SU-DHL-6 (cell line): Measurements from ENCODE around the gene TIE1.

Experiments used
- H2AFZ ChIP-seq: fragments of 200-600 bp; sonication (generic); 2 replicates; pipeline ENCODE4 v1.6.1; 2014; ENCODE audit warnings: low read depth, mild to moderate bottlenecking, moderate library complexity, mixed read lengths, antibody characterized with exemption, low read length; ENCODE audit not compliant: severe bottlenecking
- H3F3A ChIP-seq: fragments of 200-600 bp; shearing (Covaris generic); 2 replicates; pipeline ENCODE4 v1.6.0; 2016; ENCODE audit warnings: antibody characterized with exemption, mild to moderate bottlenecking; ENCODE audit not compliant: insufficient read depth
- H3K27ac ChIP-seq: fragments of 200-600 bp; sonication (generic); 2 replicates; pipeline ENCODE4 v1.5.1; 2016; ENCODE audit warnings: low read depth, mild to moderate bottlenecking, low read length, moderate library complexity, mixed read lengths
- H3K27me3 ChIP-seq: fragments of 200-600 bp; sonication (generic), shearing (Covaris generic); 2 replicates; pipeline ENCODE4 v1.6.0; 2014; ENCODE audit warnings: mild to moderate bottlenecking, low read length
- H3K36me3 ChIP-seq: fragments of 200-600 bp; sonication (generic); 2 replicates; pipeline ENCODE4 v1.6.1; 2014; ENCODE audit warnings: mild to moderate bottlenecking, low read length, mixed read lengths
- H3K4me2 ChIP-seq: fragments of 300-600, 200-600 bp; shearing (Covaris generic), sonication (generic); 2 replicates; pipeline ENCODE4 v1.6.0; 2014; ENCODE audit warnings: low read length, low read depth, mild to moderate bottlenecking; ENCODE audit not compliant: poor library complexity, severe bottlenecking
- H3K4me3 ChIP-seq: fragments of 200-600 bp; sonication (generic); 2 replicates; pipeline ENCODE4 v1.5.1; 2014; ENCODE audit warnings: antibody characterized with exemption, low read length, mild to moderate bottlenecking, mixed read lengths; ENCODE audit not compliant: insufficient read depth, poor library complexity, severe bottlenecking
- H3K79me2 ChIP-seq: fragments of 200-600 bp; sonication (generic); 2 replicates; pipeline ENCODE4 v1.6.1; 2014; ENCODE audit warnings: mild to moderate bottlenecking, low read length, moderate library complexity; ENCODE audit not compliant: insufficient read depth
- H3K9ac ChIP-seq: fragments of 200-600 bp; sonication (generic); 2 replicates; pipeline ENCODE4 v1.7.0; 2014; ENCODE audit warnings: mild to moderate bottlenecking, low read length
- H3K9me2 ChIP-seq: fragments of 200-600 bp; sonication (generic); replicated peaks from 2 replicates; pipeline ENCODE4 v1.6.1; 2014; ENCODE audit warnings: low read length; ENCODE audit not compliant: insufficient read depth
- H3K9me3 ChIP-seq: fragments of 200-600 bp; sonication (generic); 2 replicates; pipeline ENCODE4 v1.6.1; 2014; ENCODE audit warnings: low read length, mixed read lengths; ENCODE audit not compliant: insufficient read depth
- H4K20me1 ChIP-seq: fragments of 200-600 bp; sonication (generic); 2 replicates; pipeline ENCODE4 v1.6.1; 2014; ENCODE audit warnings: low read depth, mild to moderate bottlenecking, antibody characterized with exemption, low read length, moderate library complexity, mixed read lengths
- CTCF ChIP-seq: fragments of 200-600 bp; sonication (generic); IDR thresholded peaks from one replicate; pipeline ENCODE4 v1.5.1; 2017; ENCODE audit warnings: antibody characterized with exemption, mild to moderate bottlenecking, low read length, moderate library complexity; ENCODE audit not compliant: insufficient read depth, poor library complexity, severe bottlenecking
- EZH2phosphoT487 ChIP-seq: fragments of 200-600 bp; sonication (generic), shearing (Covaris generic); conservative IDR thresholded peaks from 2 replicates; pipeline ENCODE4 v1.6.1; 2018; ENCODE audit warnings: mild to moderate bottlenecking, antibody characterized with exemption, low read length, moderate library complexity, mixed read lengths

Gene TIE1

GRCh38 chr1:43318831-43319230 lies 18.0 kb downstream of the TIE1 start:
- Histone ChIP-seq H3K9me2 (no peaks in the 10 kb centered on the region), H2AFZ (no peak overlapping the region), H3K36me3 (no peaks in the 10 kb centered on the region), H3F3A (no peaks in the 10 kb centered on the region), H3K79me2 (no peaks in the 10 kb centered on the region), H3K4me2 (no peak overlapping the region), H3K27me3 (no peaks in the 10 kb centered on the region), H3K4me3 (no peak overlapping the region), H4K20me1 (no peaks in the 10 kb centered on the region), H3K9ac (no peak overlapping the region), H3K27ac (no peak overlapping the region), H3K9me3 (no peaks in the 10 kb centered on the region)
- TF ChIP-seq EZH2phosphoT487, result no peak
- TF ChIP-seq CTCF, result no peak

- H3K9ac ChIP-seq, result no peak overlapping the region
- no peaks in the 10 kb centered on the region for H3K27me3 ChIP-seq
- H3K36me3 ChIP-seq, result no peaks in the 10 kb centered on the region
- H3K27ac ChIP-seq, result no peak overlapping the region
- H2AFZ ChIP-seq, result no peak overlapping the region
- H3K79me2 ChIP-seq, result no peaks in the 10 kb centered on the region
- no peaks in the 10 kb centered on the region for H3K9me3 ChIP-seq
- H4K20me1 ChIP-seq, result no peaks in the 10 kb centered on the region
- H3K9me2 ChIP-seq, result no peaks in the 10 kb centered on the region
- no peaks in the 10 kb centered on the region for H3F3A ChIP-seq
- TF ChIP-seq CTCF (no peak), EZH2phosphoT487 (no peak)
- H3K4me2 ChIP-seq, result no peak overlapping the region
- H3K4me3 ChIP-seq, result no peak overlapping the region
Observed at GRCh38 chr1:43319288-43319687, 18.5 kb downstream of the TIE1 start.

GRCh38 chr1:43319766-43320165 lies 19.0 kb downstream of the TIE1 start:
- Histone ChIP-seq H3K9me2 (no peaks in the 10 kb centered on the region), H3K9ac (no peak overlapping the region), H3K36me3 (no peaks in the 10 kb centered on the region), H3K27me3 (no peaks in the 10 kb centered on the region), H3K9me3 (no peaks in the 10 kb centered on the region), H3F3A (no peaks in the 10 kb centered on the region), H3K4me3 (no peak overlapping the region), H3K27ac (no peak overlapping the region), H3K79me2 (no peaks in the 10 kb centered on the region), H4K20me1 (no peaks in the 10 kb centered on the region), H3K4me2 (no peak overlapping the region), H2AFZ (no peak overlapping the region)
- TF ChIP-seq CTCF (no peak), EZH2phosphoT487 (no peak)
